Stomach smooth muscle (tissue), 2 donors: ENCODE data around the gene B4GALT3.

Experiments
- H3K27ac ChIP-seq: one replicate; pipeline ENCODE4 v1.7.0; 2013; ENCODE audit warnings: mild to moderate bottlenecking, low read length, inconsistent platforms
- H3K27me3 ChIP-seq, 2 donors: one replicate each; pipeline ENCODE4 v1.7.0; 2013; ENCODE audit warnings: low read length in 2 of 2; ENCODE audit not compliant: insufficient read depth in 2 of 2, control insufficient read depth in 1 of 2
- H3K36me3 ChIP-seq, 2 donors: one replicate each; pipeline ENCODE4 v1.7.0; 2013; ENCODE audit warnings: low read length in 2 of 2; ENCODE audit not compliant: control insufficient read depth in 2 of 2, insufficient read depth in 2 of 2
- H3K4me1 ChIP-seq: one replicate; pipeline ENCODE4 v1.7.0; 2013; ENCODE audit warnings: low read length; ENCODE audit not compliant: control insufficient read depth, insufficient read depth
- H3K4me3 ChIP-seq, 2 donors: one replicate each; pipeline ENCODE4 v1.7.0; 2013; ENCODE audit warnings: low read length in 2 of 2
- H3K9ac ChIP-seq, 2 donors: one replicate each; pipeline ENCODE4 v1.7.0; 2013; ENCODE audit warnings: low read length in 2 of 2, mild to moderate bottlenecking in 1 of 2
- H3K9me3 ChIP-seq, 2 donors: one replicate each; pipeline ENCODE4 v1.7.0; 2013; ENCODE audit warnings: low read length in 2 of 2; ENCODE audit not compliant: control insufficient read depth in 2 of 2
- donor health status: healthy.
- donor health status: Pancreatic carcinoma.

Gene B4GALT3

DNA sequence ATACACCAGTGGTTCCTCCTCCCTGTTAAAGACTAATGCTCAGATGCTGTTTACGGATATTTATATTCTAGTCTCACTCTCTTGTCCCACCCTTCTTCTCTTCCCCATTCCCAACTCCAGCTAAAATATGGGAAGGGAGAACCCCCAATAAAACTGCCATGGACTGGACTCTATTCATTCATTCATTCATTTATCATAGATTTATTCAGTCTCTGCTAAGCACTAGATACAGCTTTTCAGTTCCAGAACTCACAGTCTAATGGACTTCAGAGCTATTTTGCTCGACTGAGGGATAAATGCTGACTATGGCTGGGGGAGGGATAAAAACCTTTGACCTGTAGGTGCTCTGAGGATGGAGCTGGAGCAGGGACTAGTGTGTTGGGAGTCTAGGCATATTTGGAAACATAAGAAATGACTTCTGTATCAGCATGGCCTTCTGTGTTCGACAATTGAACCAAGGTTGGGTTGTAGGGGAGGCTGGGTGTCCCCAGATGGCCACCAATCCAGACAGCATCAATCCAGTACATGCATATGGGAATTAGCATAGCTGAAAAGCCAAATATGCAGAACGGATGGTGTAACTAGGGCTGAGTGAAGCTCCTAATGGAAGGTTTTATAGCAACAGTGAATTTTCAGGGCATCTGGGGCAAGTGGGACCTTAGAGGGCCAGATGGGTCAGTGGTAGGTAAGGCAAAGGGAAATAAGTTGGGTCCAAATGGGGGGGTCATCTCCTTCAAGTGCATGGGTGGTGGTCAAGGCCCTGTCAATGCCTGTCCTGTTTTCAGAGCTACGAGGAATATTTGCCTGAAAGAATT lies 42.0 kb upstream of the B4GALT3 start:
- peaks cover 2 to 4% of the 10 kb centered on the region in 2 donors for H3K36me3 ChIP-seq
- no peaks in the 10 kb centered on the region for H3K4me1 ChIP-seq
- H3K27me3 ChIP-seq, result no peaks in the 10 kb centered on the region
- H3K4me3 ChIP-seq, result no peak overlapping the region
- H3K27ac ChIP-seq, result no peak overlapping the region
- H3K9me3 ChIP-seq, result no peaks in the 10 kb centered on the region
- H3K9ac ChIP-seq, result no peak overlapping the region

DNA sequence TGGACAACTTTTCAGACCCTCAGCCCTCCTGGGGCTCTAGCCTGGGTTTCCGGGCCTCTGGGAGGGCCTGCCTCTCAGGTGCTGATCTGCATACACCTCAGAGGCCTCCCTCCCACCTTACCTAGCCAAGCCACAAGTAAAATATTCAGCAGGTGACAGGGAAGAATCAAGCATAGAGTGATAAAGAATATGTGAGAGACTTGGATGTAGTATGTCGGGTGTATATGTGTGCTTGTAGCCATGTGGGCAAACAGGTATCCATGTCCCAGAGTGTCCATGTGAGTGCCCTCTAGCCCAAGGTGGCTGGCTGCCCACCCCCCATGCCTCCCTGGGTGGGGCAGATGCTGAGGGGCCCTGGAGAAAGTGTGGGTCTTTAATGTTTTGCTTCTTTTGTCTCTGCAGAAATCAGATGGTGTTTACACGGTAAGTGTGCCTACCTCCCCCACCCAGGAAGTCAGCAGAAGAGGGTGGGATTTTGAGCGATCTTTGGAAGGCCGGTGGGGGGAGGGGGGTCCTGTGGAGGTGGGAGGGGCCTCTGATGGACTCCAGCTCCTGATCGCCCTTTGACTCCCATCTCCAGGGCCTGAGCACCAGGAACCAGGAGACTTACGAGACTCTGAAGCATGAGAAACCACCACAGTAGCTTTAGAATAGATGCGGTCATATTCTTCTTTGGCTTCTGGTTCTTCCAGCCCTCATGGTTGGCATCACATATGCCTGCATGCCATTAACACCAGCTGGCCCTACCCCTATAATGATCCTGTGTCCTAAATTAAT lies 41.2 kb upstream of the B4GALT3 start:
- Histone ChIP-seq H3K36me3 (peaks cover 10 to 12% of the 10 kb centered on the region in 2 donors), H3K4me1 (no peaks in the 10 kb centered on the region), H3K27me3 (no peaks in the 10 kb centered on the region), H3K27ac (no peak overlapping the region), H3K9me3 (no peaks in the 10 kb centered on the region), H3K9ac (no peak overlapping the region), H3K4me3 (no peak overlapping the region)

DNA sequence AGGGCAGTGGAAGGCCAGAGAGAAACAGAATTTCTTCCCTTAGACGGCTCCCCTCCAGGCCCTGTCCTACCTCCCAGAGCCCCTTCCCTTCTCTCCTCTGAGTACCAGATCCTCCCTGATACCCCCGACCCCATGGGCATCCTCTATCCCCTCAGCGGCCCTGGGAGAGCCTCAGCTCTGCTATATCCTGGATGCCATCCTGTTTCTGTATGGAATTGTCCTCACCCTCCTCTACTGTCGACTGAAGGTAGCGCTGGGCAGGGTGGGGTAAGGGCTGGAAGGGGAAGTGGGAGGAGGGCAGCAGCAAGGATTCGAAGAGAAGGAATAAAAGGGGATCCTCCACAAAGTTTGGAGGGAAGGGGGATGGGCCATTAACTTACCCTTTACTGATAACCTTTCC lies 40.5 kb upstream of the B4GALT3 start:
- Histone ChIP-seq H3K9me3 (no peaks in the 10 kb centered on the region), H3K9ac (no peak overlapping the region), H3K4me3 (no peak overlapping the region), H3K36me3 (peaks cover 17% of the 10 kb centered on the region in 2 donors), H3K4me1 (no peaks in the 10 kb centered on the region), H3K27me3 (no peaks in the 10 kb centered on the region), H3K27ac (no peak overlapping the region)

DNA sequence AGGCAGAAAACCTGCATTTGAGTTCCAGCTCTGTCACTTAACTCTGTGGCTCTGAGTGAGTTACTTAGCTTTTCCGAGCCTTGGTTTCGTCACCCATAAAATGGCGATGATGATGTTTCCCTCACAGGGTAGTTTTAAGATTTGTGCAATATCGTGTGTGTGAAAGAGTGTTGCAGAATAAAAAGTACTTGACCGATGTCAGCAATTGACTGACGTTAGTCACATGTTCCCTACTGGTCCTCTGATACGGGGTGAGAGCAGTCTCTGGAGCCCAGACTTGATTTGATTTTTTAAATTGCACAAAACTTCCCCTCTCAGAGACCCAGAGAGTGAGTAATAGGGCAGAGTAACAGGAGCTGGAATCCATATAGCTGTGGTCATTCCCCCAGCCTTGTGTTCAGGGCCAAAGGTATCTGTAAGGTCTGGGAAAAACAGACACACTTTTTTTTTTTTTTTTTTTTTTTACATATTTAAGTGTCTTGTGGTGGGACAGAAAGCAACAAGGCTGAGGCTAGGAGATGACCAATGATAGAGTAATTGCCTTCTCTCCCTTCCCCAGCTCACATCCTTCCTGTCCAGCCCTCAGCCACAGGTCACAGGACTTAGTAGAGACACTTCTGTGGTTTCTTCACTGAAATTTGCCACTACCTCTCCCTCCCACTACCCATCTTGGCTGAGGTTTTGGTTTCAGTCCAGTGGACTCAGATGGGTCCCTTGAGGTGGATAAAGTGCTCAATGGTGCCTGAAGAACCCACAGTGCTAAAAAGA lies 39.8 kb upstream of the B4GALT3 start:
- no peak overlapping the region for H3K4me3 ChIP-seq
- no peaks in the 10 kb centered on the region for H3K27me3 ChIP-seq
- H3K36me3 ChIP-seq, result peaks cover 20% of the 10 kb centered on the region in 2 donors
- no peak overlapping the region for H3K27ac ChIP-seq
- no peak overlapping the region for H3K9ac ChIP-seq
- no peaks in the 10 kb centered on the region for H3K9me3 ChIP-seq
- no peaks in the 10 kb centered on the region for H3K4me1 ChIP-seq

DNA sequence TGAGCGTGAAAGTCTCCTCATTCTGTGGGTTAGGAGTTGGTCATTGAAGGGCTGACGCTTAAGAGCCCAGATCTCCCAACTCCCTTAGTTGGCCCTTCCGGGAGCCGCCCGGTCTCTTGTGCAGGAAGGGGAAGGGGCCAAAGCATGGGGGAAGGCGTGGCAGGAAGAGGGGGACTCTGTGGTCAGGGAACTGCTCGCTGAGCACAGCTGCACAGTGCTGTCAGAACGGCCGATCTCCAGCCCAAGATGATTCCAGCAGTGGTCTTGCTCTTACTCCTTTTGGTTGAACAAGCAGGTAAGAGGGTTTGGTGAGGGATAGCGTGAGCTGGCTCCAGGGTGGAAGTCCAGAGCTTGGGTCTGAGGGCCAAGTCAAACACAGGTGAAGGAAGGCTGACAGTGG lies 37.8 kb upstream of the B4GALT3 start, which contains the start of gene FCER1G:
TSS of gene FCER1G (plus strand) at position 220 of the 400 bp plus-strand sequence. CDS start at position 247, 27 bp downstream.
- Histone ChIP-seq H3K27ac (no peak within 1 kb of the TSS), H3K36me3 (peaks cover 36 to 38% of the 10 kb centered on the region in 2 donors), H3K4me3 (peak within 1 kb of the TSS in 1 of 2 donors; percentile 8)

DNA sequence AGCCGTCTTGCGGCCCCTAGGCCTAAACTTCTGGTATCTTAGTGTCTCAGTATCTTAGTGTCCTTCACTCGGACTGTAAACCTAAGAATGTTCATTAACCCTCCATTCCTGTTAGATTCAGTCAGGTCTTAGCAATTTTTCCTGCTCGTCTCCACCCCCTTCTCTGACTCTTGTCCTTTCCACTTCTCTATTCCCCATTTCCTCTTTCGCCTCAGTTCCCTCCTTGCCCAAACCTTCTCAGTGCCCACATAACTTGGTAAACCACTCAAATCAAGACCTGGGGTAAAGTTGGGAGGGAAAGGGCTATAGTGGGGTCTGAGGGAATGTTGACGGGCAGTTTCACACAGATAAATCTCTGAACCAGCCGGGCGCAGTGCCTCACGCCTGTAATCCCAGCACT lies 37.1 kb upstream of the B4GALT3 start:
- H3K36me3 ChIP-seq, result peaks cover 42 to 44% of the 10 kb centered on the region in 2 donors
- H3K9me3 ChIP-seq, result no peaks in the 10 kb centered on the region
- H3K4me1 ChIP-seq, result no peaks in the 10 kb centered on the region
- no peak overlapping the region for H3K9ac ChIP-seq
- H3K27ac ChIP-seq, result no peak overlapping the region
- no peaks in the 10 kb centered on the region for H3K27me3 ChIP-seq
- no peak overlapping the region for H3K4me3 ChIP-seq

More for the DNA sequence above, 37.8 kb upstream of the B4GALT3 start, which contains the start of gene FCER1G:
- Histone ChIP-seq H3K9me3 (no peaks in the 10 kb centered on the region), H3K9ac (no peak within 1 kb of the TSS), H3K27me3 (no peaks in the 10 kb centered on the region), H3K4me1 (no peaks in the 10 kb centered on the region)

DNA sequence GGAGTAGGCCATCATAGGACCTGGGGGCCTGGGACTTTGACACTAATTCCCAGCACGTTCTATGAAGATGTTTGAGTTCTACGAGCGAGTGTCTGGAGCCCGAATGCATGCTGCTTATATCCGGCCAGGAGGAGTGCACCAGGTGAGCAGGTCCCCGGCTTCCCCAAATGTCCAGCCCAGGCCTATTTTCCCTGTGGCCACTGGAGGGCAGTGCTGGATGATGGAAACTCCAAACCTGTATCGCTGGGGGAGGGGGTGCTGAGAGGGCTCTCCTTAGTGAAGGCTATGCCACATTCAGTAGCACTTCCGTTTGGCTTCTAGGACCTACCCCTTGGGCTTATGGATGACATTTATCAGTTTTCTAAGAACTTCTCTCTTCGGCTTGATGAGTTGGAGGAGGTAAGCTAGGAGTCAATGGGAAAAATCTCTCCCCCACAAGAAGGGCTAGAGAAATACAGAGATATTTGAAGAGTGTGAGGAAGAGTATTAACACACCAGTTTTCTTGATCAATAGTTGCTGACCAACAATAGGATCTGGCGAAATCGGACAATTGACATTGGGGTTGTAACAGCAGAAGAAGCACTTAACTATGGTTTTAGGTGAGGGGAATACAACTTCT lies 32.6 kb upstream of the B4GALT3 start:
- Histone ChIP-seq H3K27ac (no peak overlapping the region), H3K36me3 (peaks cover 55 to 65% of the 10 kb centered on the region in 2 donors), H3K9me3 (no peaks in the 10 kb centered on the region), H3K4me1 (no peaks in the 10 kb centered on the region), H3K4me3 (no peak overlapping the region), H3K9ac (peak overlapping the region in 1 of 2 donors; percentile 7), H3K27me3 (no peaks in the 10 kb centered on the region)

DNA sequence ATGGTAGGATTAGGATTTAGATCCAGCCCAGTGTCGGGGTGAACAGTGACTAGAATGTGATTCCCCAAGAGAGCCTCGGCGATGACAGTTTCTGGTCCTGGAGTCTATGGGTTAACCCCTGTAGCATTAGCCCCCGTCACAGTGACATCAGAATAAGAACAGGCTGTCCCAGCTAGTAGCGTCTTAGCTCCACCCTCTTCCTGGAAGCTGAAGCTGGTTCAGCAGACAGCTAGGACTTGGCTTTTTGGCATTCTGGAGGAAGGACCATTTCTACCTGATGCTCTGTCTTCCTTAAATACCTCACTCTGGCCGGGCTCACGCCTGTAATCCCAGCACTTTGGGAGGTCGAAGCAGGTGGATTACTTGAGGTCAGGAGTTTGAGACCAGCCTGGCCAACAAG lies 29.9 kb upstream of the B4GALT3 start:
- Histone ChIP-seq H3K4me1 (peaks cover 12% of the 10 kb centered on the region), H3K36me3 (peaks cover 37 to 49% of the 10 kb centered on the region in 2 donors), H3K9me3 (no peaks in the 10 kb centered on the region), H3K4me3 (no peak overlapping the region), H3K27me3 (no peaks in the 10 kb centered on the region), H3K9ac (peak overlapping the region; percentile 13 to 42), H3K27ac (peak overlapping the region; percentile 69)

DNA sequence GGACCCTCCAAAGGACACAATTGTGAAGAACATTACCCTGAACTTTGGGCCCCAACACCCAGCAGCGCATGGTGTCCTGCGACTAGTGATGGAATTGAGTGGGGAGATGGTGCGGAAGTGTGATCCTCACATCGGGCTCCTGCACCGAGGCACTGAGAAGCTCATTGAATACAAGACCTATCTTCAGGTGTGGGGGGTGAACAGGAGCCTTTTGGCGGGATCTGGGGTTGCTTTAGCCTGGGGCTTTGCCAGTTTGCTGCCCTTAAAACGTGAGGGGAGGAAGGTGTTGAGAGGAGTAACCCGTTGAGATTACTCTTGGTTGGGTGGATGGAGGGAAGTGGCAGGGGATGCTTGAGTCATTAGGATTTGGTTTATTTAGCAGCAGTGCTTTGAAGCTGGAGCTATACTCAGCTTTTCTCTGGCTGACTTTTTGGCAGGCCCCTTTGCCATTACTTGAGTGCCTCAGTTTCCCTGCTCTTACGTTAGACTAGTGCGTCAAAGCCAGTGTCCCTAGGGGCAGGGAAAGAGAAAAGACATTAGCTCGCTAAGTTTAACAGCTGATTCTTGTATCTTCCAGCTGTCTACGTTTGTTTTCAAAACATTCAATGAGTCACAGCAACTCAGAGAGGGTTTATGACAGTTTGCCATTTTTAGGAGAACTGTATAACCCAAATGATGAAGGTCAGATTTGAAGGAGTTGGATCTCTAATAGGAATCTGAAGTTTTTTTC lies 29.3 kb upstream of the B4GALT3 start:
- H3K4me3 ChIP-seq, result no peak overlapping the region
- peak overlapping the region; percentile 69 for H3K27ac ChIP-seq
- peaks cover 15% of the 10 kb centered on the region for H3K4me1 ChIP-seq
- peaks cover 31 to 43% of the 10 kb centered on the region in 2 donors for H3K36me3 ChIP-seq
- H3K27me3 ChIP-seq, result no peaks in the 10 kb centered on the region
- H3K9ac ChIP-seq, result peak overlapping the region; percentile 13 to 42
- no peaks in the 10 kb centered on the region for H3K9me3 ChIP-seq
